Endometrial microvascular endothelial cells (primary cell): Measurements from ENCODE around the gene NSMCE1. TPM values are rescaled to one million over a fixed set of nuclear protein-coding genes. Genes with fewer than 3 reads are reported as not detected.

Source experiments
- in situ Hi-C: cut with HindIII; loops from 2 replicates; pipeline ENCODE4 v1.10.0; 2017; ENCODE audit warnings: low sequenced_read_pairs, low pct_unique_long_range_greater_than_20kb; ENCODE audit errors: inconsistent ontology term
- total RNA-seq: library from RNA; depleted of rRNA; stranded (reverse); fragments of >200 nt; gene quantifications from one replicate; pipeline ENCODE4 v1.2.3, GENCODE V29; 2015; ENCODE audit errors: inconsistent ontology term

The NSMCE1 gene
- total RNA-seq, 1 donor from 2014 or later: 53.4 TPM

DNA sequence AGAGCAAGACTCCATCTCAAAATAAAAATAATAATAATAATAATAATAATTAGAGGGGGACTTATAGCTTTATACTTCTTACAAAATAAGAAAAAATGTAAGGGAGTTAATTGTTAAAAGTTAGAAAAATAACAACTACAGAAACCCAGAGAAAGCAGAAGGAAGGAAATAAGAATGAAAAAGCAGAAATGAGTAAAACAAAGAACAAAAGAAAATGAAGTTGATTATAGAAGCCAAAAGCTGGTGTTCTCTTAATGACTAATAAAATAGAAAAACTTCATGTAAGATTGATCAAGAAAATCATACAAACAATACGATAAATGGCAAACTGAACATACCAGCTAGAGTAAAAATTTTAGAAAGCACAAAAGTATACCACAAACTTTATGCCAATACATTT, 6.8 kb upstream of the NSMCE1 start:
- in situ Hi-C loops: no loop called here

DNA sequence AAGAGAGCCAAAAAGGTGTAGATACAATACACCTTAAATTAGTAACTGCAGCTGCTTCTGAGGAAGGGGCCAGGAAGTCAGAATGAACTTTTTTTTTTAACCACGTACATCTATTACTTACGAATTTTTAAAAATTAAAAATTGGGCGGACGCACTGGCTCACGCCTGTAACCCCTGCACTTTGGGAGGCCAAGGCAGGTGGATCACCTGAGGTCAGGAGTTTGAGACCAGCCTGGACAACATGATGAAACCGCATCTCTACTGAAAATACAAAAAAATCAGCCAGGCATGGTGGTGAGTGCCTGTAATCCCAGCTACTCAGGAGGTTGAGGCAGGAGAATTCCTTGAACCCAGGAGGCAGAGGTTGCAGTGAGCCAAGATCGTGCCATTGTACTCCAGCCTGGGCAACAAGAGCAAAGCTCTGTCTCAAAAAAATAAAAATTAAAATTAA, 5.9 kb upstream of the NSMCE1 start:
- in situ Hi-C loops: loop anchor here (25.0 kb wide), 1 partner anchor 88 kb away; no protein-coding TSS in a partner anchor

DNA sequence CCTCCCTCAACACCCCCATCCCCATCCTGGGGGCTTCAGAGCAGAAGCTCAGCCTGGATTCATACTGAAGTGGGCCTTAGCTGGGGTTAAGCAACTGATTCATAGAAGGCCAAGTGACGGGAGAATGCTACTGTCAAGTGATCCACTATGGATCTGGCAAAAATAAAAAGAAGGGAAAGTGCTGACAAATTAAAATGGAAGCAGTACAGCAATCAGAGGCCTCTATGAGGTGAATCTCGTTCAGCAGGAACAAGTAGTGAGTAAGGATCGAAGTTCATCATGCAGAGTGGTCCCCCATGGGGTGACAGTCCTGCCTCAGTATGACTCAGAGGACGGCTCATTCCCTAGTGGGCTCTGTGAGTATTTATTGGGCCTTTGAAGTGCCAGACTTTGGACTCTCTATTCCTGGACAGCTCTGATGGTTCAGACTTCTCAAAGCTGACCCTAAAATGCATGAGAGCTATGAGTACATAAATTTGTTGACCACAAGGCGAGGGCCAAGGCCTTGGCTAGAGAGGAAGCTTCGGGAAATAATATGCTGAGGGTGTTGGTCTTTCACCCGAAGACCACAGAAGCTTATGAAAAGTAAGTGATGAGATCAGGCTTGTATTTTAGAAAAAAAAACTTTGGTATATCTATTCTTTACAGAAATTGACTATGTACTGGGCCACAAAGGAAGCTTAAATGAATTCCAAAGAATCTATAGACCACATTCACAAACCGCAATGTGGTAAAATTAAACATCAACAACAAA, 5.3 kb upstream of the NSMCE1 start:
- in situ Hi-C loops: loop anchor here (25.0 kb wide), 1 partner anchor 88 kb away; no protein-coding TSS in a partner anchor

DNA sequence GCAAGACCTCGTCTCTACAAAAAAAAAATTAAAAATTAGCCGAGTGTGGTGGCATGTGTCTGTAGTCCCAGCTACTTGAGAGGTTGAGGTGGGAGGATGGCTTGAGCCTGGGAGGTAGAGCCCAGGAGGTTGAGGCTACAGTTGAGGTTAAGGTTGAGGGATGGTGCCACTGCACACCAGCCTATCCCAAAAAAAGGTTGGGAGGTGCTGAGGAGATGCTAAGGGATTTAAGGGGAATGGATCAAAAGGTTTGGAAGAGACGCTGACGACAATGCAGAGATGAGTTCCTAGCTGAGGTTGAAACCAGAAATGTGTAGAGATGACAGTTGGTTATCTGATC, 4.7 kb upstream of the NSMCE1 start:
- in situ Hi-C loops: loop anchor here (25.0 kb wide), 1 partner anchor 89 kb away; no protein-coding TSS in a partner anchor

DNA sequence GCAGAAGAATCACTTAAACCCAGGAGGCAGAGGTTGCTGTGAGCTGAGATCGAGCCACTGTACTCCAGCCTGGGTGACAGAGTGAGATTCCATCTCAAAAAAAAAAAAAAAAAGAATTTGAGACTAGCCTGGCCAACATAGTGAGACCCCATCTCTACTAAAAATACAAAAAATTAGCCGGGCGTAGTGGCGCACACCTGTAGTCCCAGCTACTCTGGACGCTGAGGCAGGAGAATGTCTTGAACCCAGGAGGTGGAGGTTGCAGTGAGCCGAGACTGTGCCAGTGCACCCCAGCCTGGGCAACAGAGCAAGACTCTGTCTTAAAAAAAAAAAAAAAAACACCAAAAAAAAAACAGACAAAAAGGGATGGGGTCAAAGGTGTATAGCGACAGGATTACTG, 4.1 kb upstream of the NSMCE1 start:
- in situ Hi-C loops: loop anchor here (25.0 kb wide), 1 partner anchor 90 kb away; no protein-coding TSS in a partner anchor

DNA sequence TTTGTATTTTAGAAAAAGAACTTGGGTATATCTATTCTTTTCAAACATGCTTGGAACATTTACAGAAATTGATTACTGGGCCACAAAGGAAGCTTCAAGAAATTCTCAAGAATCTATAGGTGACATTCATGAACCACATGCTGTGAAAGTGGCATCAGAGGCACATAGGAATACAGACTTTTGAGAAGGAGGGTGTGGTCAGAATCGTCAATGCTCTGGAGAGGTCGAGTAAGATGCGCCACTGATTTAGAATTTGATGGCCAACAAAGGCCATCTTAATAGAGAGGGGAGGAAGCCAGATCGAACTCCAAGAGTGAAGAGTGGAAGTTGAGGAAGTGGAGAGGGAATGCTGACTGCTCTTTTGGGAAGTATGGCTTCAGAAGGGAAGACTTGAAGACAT, 3.5 kb upstream of the NSMCE1 start:
- in situ Hi-C loops: loop anchor here (25.0 kb wide), 1 partner anchor 90 kb away; no protein-coding TSS in a partner anchor

DNA sequence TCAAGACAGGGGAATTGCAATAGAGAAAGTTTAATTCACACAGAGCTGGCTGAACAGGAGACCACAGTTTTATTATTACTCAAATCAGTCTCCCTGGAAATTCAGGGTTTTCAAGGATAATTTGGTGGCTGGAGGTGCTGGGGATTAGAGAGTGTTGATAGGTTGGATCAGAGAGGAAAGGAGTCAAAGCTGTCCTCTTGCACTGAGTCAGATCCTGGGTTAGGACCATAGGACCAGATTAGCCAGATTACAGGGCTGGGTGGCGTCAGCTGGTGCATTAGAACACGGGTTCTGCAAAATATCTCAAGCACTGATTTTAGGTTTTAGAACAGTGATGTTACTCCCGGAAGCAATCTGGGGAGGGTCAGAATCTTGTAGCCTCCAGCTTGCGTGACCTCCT, 1.8 kb upstream of the NSMCE1 start:
- in situ Hi-C loops: loop anchor here (25.0 kb wide), 1 partner anchor 92 kb away; no protein-coding TSS in a partner anchor

DNA sequence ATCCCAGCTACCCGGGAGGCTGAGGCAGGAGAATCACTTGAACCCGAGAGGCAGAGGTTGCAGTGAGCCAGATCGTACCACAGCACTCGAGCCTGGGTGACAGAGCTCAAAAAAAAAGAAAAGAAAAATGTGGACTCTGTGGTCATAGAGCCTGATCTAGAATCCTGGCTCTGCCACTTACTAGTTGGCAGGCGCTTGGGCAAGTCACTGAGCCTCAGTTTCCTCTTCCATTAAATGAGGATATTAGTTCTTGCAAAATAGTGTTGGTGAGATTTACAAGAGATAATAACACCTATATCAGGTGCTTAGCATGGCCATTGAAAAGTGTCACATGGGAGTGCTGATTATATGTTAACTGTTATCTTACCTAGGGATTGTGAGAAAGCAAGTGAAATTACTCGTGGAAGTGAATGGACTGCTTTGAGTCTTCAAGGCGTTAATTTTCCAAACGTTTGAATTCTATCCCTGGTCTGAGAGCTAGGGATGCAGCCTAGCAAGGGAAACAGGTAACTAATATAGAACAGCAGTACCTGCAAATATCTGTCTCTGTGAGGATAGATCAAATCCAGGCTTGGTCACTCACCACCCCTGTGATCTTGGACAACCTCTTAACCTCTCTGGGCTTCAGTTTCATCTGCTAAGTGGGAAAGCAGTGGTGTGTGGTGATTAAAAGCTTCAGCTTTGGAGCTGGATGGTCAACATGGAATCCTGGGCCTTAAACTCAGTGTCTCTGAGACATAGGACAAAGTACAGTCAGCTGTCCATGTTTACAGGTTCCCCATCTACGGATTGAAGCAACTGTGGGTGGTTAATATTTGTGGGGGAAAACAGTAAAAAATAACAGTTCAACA, 953 bp upstream of the NSMCE1 start:
- in situ Hi-C loops: loop anchor here (25.0 kb wide), 1 partner anchor 93 kb away; no protein-coding TSS in a partner anchor

DNA sequence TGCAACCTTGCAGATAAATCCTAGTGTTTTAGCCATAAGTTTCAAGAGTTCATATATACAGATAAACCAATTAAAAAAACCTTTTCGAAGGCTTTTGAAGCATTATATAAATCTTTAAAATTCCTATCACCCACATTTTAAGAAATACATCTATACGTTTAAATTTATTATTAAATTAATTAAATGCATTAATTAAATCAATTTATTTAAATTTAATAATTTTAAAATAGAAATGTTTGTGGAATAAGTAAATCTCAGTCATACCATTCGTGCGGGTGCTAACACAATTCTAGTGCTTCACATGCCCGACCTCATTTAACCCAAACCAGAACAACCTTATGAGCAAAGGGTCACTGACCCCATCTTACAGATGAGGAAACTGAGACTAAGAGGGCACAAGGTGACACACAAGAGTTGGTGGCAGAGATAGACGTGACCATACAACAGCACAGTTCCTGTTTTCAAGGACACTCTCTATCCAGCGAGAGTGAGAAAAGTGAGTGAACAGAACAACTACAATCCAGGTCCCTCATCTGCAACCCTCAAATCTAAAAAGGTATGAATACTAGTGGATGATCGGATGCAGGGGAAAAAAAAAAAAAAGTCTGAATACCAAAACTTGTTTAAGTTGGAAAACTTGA, 1.4 kb downstream of the NSMCE1 start:
- in situ Hi-C loops: loop anchor here (25.0 kb wide), 1 partner anchor 95 kb away; no protein-coding TSS in a partner anchor

DNA sequence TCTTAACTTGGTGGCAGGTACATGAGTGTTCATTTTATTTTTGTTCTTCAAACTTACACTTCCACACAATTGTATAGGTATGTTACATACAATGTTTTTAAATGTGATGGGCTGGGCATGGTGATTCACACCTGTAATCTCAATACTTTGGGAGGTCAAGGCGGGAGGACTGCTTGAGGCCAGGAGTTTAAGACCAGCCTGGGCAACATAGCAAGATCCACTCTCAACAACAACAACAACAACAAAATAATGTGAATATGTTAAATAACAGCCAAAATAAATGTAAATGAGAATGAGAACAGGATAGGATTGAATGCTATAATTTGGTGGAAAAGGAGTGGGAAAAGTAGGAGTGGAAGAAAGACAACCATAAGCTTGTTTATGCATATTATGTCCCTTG, 2.6 kb downstream of the NSMCE1 start:
- in situ Hi-C loops: loop anchor here (25.0 kb wide), 1 partner anchor 96 kb away; no protein-coding TSS in a partner anchor

DNA sequence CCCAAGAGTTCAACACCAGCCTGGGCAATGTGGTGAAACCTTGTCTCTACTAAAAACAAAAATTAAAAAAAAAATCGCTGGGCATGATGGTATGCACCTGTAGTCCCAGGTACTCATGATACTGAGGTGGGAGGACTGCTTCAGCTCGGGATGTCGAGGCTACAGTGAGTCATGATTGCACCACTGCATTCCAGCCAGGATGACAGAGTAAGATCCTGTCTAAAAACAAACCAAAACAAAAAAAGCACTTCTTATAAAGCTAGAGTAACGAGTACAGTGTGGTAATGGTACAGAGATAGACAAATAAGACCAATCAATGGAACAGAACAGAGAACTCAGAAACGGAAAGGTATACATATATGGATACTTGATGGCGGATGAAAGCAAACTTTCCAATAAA, 4.4 kb downstream of the NSMCE1 start:
- in situ Hi-C loops: loop anchor here (25.0 kb wide), 1 partner anchor 98 kb away; no protein-coding TSS in a partner anchor

DNA sequence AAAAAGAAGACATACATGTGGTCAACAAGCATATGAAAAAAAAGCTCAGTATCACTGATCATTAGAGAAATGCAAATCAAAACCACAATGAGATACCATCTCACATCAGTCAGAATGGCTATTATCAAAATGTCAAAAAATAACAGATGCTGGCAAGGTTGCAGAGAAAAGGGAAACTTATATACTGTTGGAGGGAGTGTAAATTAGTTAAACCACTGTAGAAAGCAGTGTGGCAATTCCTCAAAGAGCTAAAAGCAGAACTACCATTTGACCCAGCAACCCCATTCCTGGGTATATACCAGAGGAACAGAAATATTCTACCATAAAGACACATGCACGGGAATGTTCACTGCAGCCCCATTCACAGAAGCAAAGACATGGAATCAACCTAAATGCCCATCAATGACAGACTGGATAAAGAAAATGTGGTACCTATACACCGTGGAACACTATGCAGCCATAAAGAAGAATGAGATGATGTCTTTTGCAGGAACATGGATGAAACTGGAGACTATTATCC, 5.6 kb downstream of the NSMCE1 start:
- in situ Hi-C loops: loop anchor here (25.0 kb wide), 1 partner anchor 99 kb away; no protein-coding TSS in a partner anchor

DNA sequence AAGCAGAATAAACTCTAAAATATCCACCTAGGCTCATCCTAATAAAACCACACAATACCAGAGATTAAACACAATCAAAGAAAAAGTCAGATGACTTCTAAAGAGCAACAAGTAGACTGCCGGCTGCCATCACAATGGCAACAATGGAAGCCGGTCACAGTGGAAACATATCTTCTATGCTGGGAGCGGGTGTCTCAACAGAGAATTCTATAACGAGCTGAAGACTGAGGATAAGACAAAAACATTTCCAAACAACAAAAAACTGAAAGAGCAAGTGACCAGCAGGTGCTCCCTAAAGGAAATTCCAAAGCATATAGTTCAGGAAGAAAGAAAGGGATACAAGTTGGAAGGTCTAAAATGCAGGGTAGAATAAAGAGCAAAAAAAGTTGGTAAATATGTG, 8.9 kb downstream of the NSMCE1 start:
- in situ Hi-C loops: loop anchor here (25.0 kb wide), 1 partner anchor 103 kb away; no protein-coding TSS in a partner anchor

DNA sequence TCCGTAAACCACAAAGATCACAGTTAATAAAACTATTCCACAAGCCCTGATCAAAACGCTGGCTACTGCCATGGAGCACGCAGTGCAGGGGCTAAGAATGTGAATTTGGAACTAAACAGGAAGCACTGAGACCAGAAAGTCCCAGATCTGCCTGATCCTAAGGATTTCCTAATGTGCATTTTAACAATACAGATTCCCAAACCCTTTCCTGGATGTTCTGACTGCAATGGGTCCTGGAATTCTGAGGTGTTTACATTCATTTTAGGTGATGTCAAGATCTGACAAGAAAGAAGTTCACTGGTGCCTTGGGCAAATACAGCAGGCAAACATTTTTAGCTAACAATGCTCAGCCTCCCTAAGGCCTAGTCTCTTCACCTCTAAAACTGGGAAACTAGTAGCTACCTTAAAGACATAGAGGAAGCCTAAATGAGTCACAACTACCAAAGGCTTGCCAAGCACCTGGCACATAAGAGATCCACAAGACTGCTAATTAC, 10.3 kb downstream of the NSMCE1 start:
- in situ Hi-C loops: loop anchor here (25.0 kb wide), 1 partner anchor 104 kb away; no protein-coding TSS in a partner anchor

DNA sequence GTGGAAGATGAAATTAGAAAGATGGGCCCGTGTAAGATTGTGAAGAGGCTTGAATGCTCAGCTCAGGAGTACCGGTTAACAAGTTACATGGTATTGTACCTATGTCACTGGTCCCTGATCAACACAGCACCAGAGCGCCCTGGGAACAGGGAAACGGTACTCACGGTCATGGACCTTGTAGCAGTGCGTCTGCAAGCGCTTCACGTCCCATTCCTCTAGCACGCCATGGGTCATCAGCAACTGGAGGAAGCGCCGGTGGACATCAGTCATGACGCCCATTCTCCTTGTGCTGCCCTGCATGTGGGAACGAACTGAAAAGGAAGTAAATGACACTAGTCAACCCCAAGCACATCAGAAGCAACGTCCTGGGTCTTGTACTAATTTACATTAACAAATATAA, 11.3 kb downstream of the NSMCE1 start:
- in situ Hi-C loops: loop anchor here (25.0 kb wide), 1 partner anchor 105 kb away; no protein-coding TSS in a partner anchor

DNA sequence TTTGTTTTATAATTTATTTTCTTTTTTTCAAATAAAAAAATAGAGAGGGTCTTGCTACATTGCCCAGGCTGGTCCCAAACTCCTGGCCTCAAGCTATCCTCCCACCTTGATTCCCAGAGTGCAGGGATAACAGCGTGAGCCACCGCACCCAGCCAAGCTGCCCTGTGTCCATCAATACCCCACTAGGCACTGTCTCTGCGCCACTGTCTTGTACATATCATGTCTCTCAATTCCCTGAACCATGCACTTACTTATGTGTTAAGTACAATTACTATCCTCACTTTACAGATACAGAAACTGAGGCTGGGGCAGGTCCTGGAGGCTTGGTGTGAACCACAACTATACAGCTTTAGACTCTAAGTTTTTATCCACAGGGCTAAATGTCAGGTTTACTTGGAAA, 11.7 kb downstream of the NSMCE1 start:
- in situ Hi-C loops: loop anchor here (25.0 kb wide), 1 partner anchor 105 kb away; no protein-coding TSS in a partner anchor

DNA sequence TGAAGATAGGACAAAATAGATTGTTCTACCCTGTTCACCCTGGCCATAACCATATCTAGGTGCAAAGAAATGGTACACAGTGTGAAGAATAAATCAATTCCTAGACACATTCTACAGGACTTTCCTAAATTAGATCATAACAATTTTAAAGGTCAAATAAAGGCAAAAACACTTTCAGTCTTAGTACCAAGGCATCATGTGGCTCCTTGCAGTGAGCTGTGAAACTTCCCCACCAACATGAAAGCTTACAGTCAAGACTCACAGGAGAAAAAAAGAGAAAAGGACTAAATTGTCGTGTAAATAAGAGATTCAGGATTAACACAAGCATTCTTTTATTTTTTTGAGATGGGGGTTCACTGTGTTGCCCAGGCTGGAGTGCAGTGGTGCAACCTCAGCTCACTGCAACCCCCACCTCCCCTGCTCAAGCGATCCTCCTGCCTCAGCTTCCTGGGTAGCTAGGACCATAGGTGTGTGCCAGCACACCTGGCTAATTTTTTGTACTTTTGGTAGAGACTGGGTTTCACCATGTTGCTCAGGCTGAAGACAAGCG, 14.2 kb downstream of the NSMCE1 start:
- in situ Hi-C loops: loop anchor here (25.0 kb wide), 1 partner anchor 108 kb away; no protein-coding TSS in a partner anchor

DNA sequence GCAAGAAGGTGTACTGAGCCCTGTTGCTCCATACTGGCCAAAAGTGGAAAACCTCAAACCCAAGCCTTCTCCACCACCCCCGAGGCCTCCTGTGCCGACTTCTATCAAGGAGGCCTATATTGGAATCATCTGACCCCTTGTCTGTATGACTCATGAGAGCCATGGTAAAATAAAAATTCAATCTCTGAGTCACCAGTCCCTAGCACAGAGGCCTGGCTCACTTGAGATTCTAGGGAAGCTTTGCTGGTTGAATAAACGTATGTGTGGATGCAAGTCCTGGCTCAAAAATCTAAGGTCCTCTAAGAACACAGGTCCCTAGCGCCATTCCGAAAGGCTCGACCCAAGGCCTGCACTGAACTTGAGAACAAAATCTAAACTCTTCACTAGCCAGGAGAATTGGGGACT, 15.0 kb downstream of the NSMCE1 start:
- in situ Hi-C loops: loop anchor here (25.0 kb wide), 1 partner anchor 109 kb away; no protein-coding TSS in a partner anchor
